K562 (cell line): ENCODE data around the gene ARHGEF7.
"Not testable (repeated sequence)": the region's sequence is repeated elsewhere in the genome, so short reads cannot be mapped to it uniquely, and the experiment has no call there.

Source experiments
- ARID4B ChIP-seq: sonication (generic); formaldehyde crosslinking; IDR thresholded peaks from 2 replicates; pipeline ENCODE4 v1.8.0; 2022; ENCODE audit warnings: mild to moderate bottlenecking, missing genetic modification reagents
- CEBPB ChIP-seq: fragments of 450-650 bp; IDR thresholded peaks from 2 replicates; pipeline ENCODE4 v1.6.1; 2016; ENCODE audit warnings: missing genetic modification characterization, missing compliant biosample characterization
- ILK ChIP-seq: fragments of 450-650 bp; IDR thresholded peaks from 2 replicates; pipeline ENCODE4 v1.6.1; 2016; ENCODE audit warnings: missing genetic modification characterization, low read depth, mild to moderate bottlenecking, missing compliant biosample characterization, moderate library complexity, borderline replicate concordance
- NONO ChIP-seq, 2 experiments: fragments of 200-400 bp in 1 of 2; fragments of 450-650 bp in 1 of 2; formaldehyde crosslinking in 1 of 2; IDR thresholded peaks; 2 replicates each; pipeline ENCODE4 v1.6.1; 2017; ENCODE audit warnings: low read depth in 2 of 2, mild to moderate bottlenecking in 2 of 2, moderate library complexity in 2 of 2, low read length in 1 of 2
- NR2C2 ChIP-seq, 2 experiments: fragments of 200-800 bp in 1 of 2; sonication (Bioruptor generic) in 1 of 2; sonication (generic) in 1 of 2; formaldehyde crosslinking in 1 of 2; IDR thresholded peaks; 2 replicates each; pipeline versions ENCODE4 v1.6.1 to v1.8.0; 2016 to 2022; ENCODE audit warnings: mild to moderate bottlenecking in 1 of 2, missing compliant biosample characterization in 1 of 2, missing genetic modification characterization in 1 of 2, missing genetic modification reagents in 1 of 2
- RBM25 ChIP-seq: fragments of 200-400 bp; formaldehyde crosslinking; IDR thresholded peaks from 2 replicates; pipeline ENCODE4 v1.6.1; 2018; ENCODE audit warnings: low read length, low read depth, moderate library complexity; ENCODE audit not compliant: severe bottlenecking
- RBM34 ChIP-seq: fragments of 200-400 bp; formaldehyde crosslinking; IDR thresholded peaks from 2 replicates; pipeline ENCODE4 v1.6.1; 2018; ENCODE audit warnings: low read length, borderline replicate concordance; ENCODE audit not compliant: insufficient read depth
- RUNX1 ChIP-seq: sonication (generic); IDR thresholded peaks from 2 replicates; pipeline ENCODE4 v1.6.1; 2016; ENCODE audit warnings: antibody characterized with exemption, low read depth
- SMC3 ChIP-seq: conservative IDR thresholded peaks from 2 replicates; pipeline ENCODE4 v1.6.1; 2011; ENCODE audit warnings: low read depth, low read length, improper control_type of control experiment; ENCODE audit not compliant: insufficient read depth
- YY1 ChIP-seq, 3 experiments: IDR thresholded peaks; 2 replicates each; pipeline ENCODE4 v1.6.1; 2011; ENCODE audit warnings: low read length in 2 of 3, mild to moderate bottlenecking in 2 of 3, moderate library complexity in 2 of 3, borderline replicate concordance in 1 of 3, control low read depth in 1 of 3, low read depth in 1 of 3; ENCODE audit not compliant: insufficient read depth in 3 of 3, insufficient replicate concordance in 2 of 3, control insufficient read depth in 1 of 3, insufficient read length in 1 of 3; ENCODE audit errors: extremely low read depth in 1 of 3
- ZNF239 ChIP-seq: fragments of 250-450 bp; sonication (Bioruptor Pico); IDR thresholded peaks from 2 replicates; pipeline ENCODE4 v1.4.0; 2020; ENCODE audit warnings: mild to moderate bottlenecking
- ZNF24 ChIP-seq: fragments of 450-650 bp; IDR thresholded peaks from 2 replicates; pipeline ENCODE4 v1.6.1; 2016

- TF ChIP-seq SMC3; CEBPB (tag); YY1 (IDR thresholded peaks at IDR 0.05; ENCODE audit: borderline replicate concordance in 1 of 3, control insufficient read depth in 1 of 3, extremely low read depth in 1 of 3, insufficient read depth in 3 of 3, insufficient read length in 1 of 3, insufficient replicate concordance in 2 of 3, low read depth in 1 of 3, low read length in 2 of 3); NR2C2 (CRISPR knock-in tag; IDR thresholded peaks at IDR 0.05); NR2C2 (tag; IDR thresholded peaks at IDR 0.05); ZNF24; ZNF239; ARID4B (CRISPR knock-in tag); RBM34; NONO (IDR thresholded peaks at IDR 0.05; ENCODE audit: low read depth in 2 of 2, low read length in 1 of 2); ILK (tag); RBM25; RUNX1: not testable (repeated sequence)
These were observed 31.4 kb upstream of the ARHGEF7 start for GRCh38 chr13:111083693-111084092.
